PC-9 (cell line): ENCODE measurements around the gene BBX.

Source experiments
- EZH2 ChIP-seq: fragments of 200-600 bp; sonication (generic); IDR thresholded peaks from 2 replicates; pipeline ENCODE4 v1.8.0; 2017; ENCODE audit warnings: antibody characterized with exemption, low read depth
- TF ChIP-seq, protein P1 (sequence below): fragments of 200-600 bp; sonication (generic); conservative IDR thresholded peaks from 2 replicates; pipeline ENCODE4 v1.6.1; 2017; ENCODE audit warnings: mixed run types, antibody characterized with exemption, mild to moderate bottlenecking, moderate library complexity

DNA sequence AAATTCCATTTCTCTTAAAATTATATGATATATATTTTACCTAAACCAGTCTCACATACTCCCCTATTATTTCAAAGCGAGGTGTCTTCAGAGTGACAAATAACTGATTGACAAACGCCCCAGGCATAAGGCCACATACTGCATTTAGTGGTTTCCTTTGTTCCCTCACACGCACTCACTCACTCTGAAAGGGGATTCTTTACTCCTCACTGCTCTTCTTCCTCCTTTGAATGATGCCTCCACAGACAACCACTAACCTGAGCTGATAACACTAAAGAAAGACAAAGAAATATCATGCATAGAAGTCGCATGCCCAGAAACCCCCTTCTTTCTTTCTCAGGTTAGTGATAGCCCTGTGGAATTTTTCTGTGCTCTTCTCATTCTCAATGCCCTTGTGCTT lies 24.1 kb upstream of the BBX start:
- TF ChIP-seq EZH2, result no peak
- TF ChIP-seq, protein P1, sequence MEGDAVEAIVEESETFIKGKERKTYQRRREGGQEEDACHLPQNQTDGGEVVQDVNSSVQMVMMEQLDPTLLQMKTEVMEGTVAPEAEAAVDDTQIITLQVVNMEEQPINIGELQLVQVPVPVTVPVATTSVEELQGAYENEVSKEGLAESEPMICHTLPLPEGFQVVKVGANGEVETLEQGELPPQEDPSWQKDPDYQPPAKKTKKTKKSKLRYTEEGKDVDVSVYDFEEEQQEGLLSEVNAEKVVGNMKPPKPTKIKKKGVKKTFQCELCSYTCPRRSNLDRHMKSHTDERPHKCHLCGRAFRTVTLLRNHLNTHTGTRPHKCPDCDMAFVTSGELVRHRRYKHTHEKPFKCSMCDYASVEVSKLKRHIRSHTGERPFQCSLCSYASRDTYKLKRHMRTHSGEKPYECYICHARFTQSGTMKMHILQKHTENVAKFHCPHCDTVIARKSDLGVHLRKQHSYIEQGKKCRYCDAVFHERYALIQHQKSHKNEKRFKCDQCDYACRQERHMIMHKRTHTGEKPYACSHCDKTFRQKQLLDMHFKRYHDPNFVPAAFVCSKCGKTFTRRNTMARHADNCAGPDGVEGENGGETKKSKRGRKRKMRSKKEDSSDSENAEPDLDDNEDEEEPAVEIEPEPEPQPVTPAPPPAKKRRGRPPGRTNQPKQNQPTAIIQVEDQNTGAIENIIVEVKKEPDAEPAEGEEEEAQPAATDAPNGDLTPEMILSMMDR, result no peak
